NCI-H2227 treated with DMSO at 0.1 percent for 48 hours (cell line): ENCODE data around the gene TBC1D22A.

Source experiments
- DNase-seq: peaks from one replicate; lab custom pipeline; 2025; lab: John Stamatoyannopoulos, UW

Gene TBC1D22A

GRCh38 chr22:47171441-47172221 lies 409.2 kb downstream of the TBC1D22A start:
- no peak for DNase-seq

- no peak for DNase-seq
Observed at GRCh38 chr22:47172771-47173534, 410.5 kb downstream of the TBC1D22A start.

- no peak for DNase-seq
Observed at GRCh38 chr22:47173535-47174021, 411.1 kb downstream of the TBC1D22A start.

- no peak for DNase-seq
Observed at GRCh38 chr22:47174096-47174495, 411.6 kb downstream of the TBC1D22A start.

GRCh38 chr22:47174671-47175112 lies 412.2 kb downstream of the TBC1D22A start:
- DNase-seq: no peak

GRCh38 chr22:47175151-47176025 lies 412.9 kb downstream of the TBC1D22A start:
- no peak for DNase-seq

- no peak for DNase-seq
Observed at GRCh38 chr22:47176026-47176389, 413.6 kb downstream of the TBC1D22A start.

- no peak for DNase-seq
Observed at GRCh38 chr22:47176573-47177333, 414.3 kb downstream of the TBC1D22A start.

- DNase-seq: no peak
Observed at GRCh38 chr22:47177334-47177815, 414.9 kb downstream of the TBC1D22A start.

GRCh38 chr22:47178339-47178738 lies 415.9 kb downstream of the TBC1D22A start:
- no peak for DNase-seq

GRCh38 chr22:47180796-47181195 lies 418.3 kb downstream of the TBC1D22A start:
- DNase-seq: no peak

- DNase-seq: no peak
Observed at GRCh38 chr22:47187176-47187957, 424.9 kb downstream of the TBC1D22A start.

- DNase-seq: no peak
Observed at GRCh38 chr22:47188261-47189055, 426.0 kb downstream of the TBC1D22A start.

GRCh38 chr22:47189056-47189916 lies 426.8 kb downstream of the TBC1D22A start:
- DNase-seq: no peak

- DNase-seq: no peak
Observed at GRCh38 chr22:47190276-47190956, 428.0 kb downstream of the TBC1D22A start.

GRCh38 chr22:47190957-47191670 lies 428.7 kb downstream of the TBC1D22A start:
- DNase-seq: no peak
